CD1c-positive myeloid dendritic cell (primary cell): Measurements from ENCODE around the gene GAREM1.
"Not testable (repeated sequence)": the region's sequence is repeated elsewhere in the genome, so short reads cannot be mapped to it uniquely, and the experiment has no call there.

ENCODE experiments used
- DNase-seq: peaks from one replicate; pipeline ENCODE4 v3.0.0-alpha.2; 2016; ENCODE audit errors: extremely low spot score

The GAREM1 gene

DNA sequence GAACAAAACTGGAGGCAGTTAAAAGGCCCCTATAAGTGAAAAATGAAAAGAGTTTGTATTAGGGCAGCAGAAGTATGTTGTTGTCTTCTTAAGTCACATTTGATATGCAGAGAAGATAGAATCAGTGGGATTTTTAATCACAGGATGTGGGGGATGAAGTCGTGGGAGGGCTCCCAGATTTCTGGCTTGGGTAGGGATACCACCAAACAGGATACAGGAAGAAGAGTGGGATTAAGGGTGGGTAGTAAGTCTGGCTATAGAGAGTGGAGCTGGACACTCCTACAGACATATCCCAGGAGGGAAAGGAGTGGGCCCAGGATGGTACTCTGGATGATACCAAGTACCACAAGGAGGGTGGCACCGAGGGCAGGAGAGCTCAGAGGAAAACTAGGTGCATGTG is 99.3 kb downstream of the GAREM1 start:
- no peak for DNase-seq

GRCh38 chr18:32368991-32369390 is 101.7 kb downstream of the GAREM1 start:
- DNase-seq, result no peak

DNA sequence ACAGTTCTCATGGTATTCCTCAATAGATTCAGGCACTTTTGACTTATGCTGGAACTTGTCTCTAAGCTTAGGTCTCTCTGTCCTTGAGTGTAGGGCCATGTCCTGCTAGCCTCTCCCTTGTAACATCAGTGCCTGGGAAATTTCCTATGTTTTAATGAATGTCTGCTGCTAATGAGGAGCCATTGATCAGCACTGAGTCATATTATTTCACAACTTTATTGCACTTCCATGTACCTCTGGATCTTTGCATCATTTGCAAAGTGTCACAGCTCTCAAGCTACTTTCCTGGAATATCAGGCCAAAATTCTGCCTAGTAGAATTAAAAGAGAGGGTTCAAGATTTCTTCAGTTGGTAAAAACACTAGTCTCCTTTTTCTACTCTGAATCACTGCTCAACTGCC is 102.5 kb downstream of the GAREM1 start:
- no peak for DNase-seq

GRCh38 chr18:32366586-32367538 is 103.8 kb downstream of the GAREM1 start:
- DNase-seq, result no peak

DNA sequence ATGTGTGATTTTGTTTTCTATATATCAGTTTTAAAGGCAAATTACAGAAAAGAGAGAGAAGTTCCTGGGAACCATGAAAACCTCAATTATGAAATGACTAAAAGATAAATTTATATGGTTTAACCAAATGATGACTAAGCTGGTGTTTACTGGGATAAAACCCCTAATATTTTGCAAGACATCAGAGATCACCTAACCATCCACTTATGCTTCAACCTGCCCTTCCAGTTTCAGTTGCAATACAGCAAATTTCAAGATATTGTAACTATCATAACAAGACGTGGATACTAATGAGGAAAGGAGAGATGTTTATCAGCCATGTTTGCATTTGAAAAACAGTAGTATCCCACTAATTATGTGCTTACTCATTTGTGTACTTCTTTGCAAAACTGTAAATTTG is 108.2 kb downstream of the GAREM1 start:
- DNase-seq, result no peak

DNA sequence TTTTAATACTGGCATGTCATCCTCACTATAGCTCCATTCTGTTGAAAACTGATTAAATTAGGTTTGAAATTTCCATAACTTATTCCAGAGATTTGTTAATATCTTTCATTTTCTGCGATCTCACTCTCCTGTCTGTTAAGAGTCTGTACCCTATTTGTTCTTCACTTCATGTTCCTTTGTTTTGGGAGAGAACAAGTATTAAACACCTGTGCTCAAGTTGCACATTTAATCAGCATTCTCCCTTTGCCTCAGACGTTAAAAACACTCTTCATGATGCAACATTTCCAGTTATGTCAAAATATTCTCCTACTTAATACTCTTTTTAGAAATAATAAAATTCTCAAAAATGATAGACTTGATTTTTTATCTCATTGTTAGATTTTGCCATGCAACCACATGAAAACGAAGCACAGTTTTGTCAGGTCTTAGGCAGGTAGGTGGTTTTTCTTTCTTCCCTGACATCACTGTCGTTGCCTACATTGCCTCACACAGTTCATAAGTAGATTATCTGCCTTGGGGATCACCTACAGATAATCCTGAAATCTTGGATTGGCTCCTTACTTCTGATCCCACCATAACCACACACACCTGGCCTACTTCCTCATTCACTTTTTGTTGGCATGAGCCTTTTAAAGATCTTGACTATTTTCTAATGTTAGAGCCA is 109.9 kb downstream of the GAREM1 start:
- DNase-seq, result no peak

DNA sequence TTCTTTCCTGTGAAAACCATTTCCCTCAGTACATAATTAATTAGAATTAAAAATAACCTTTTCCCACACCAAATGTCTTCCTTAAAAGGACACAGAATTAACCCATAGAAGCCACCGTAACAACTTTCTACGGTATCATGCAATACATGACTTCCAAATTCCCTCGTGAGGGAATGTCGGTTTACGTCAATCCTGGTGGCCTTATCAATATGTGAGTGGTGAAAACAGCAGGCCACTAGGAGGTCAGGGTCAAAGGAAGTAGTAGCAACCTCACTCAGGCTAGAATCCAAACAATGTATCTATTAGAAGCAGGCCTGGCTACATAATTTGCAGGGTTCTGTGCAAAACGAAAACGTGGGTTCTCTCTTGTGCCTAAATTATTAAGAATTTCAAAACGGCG is 112.2 kb downstream of the GAREM1 start:
- DNase-seq, result no peak

GRCh38 chr18:32358075-32358474 is 112.6 kb downstream of the GAREM1 start:
- no peak for DNase-seq

GRCh38 chr18:32355896-32356295 is 114.8 kb downstream of the GAREM1 start:
- DNase-seq, result no peak

DNA sequence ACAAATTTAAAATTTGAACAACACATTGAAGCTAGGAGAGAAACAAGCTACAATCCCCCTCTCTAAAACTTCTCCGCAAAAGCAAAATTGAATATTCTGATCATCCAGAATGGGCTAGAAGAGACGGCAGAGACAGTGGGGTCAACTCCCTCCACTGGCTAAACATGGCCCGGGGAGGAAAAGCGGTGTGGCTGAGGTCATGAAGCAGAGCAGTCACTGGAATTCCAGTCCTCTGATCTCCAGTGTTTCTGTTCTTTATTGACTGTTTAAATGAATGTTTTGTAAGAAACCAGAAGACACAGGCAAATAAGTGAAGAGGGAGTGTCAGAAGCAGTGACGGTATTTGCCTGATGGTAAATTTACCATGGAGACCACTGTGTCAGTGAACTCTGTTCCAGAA is 116.2 kb downstream of the GAREM1 start:
- no peak for DNase-seq

- DNase-seq, result no peak
Measured at GRCh38 chr18:32353257-32353656, 117.4 kb downstream of the GAREM1 start.

GRCh38 chr18:32351032-32351431 is 119.7 kb downstream of the GAREM1 start:
- no peak for DNase-seq

DNA sequence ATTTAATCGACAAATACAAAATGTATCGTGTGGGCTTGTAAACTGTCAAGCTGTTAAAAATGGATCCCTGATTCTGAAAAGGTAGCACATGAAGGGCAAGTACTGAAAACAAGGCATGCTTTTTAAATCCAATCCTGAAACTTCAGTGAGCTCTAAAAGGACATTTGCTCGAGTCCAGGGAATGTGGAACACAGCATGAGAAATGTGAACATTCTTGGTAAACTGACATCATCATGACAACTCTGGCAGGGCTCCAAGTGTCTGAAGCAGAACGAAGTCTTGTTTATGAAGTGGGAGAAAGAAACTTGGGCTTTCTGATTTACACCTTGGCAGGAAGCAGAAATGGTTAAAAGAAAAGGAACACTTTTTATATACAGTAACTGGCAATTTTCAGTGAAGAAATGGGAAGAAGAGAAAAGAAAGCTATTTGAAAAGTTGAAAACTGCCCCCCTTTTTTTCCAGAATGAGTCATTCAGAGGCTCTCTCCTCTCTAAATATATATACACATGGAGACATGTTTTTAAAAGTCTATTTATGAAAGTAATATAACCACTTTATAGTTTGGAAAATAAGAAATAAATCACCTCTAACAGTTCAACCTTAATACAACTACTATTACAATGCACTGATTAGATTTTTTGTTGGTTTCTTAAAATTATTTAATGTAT is 120.8 kb downstream of the GAREM1 start:
- DNase-seq, result no peak

GRCh38 chr18:32346671-32347070 is 124.0 kb downstream of the GAREM1 start:
- DNase-seq, result no peak

GRCh38 chr18:32343634-32344033 is 127.0 kb downstream of the GAREM1 start:
- no peak for DNase-seq

- not testable (repeated sequence) for DNase-seq
Measured at GRCh38 chr18:32341112-32341511, 129.6 kb downstream of the GAREM1 start.

DNA sequence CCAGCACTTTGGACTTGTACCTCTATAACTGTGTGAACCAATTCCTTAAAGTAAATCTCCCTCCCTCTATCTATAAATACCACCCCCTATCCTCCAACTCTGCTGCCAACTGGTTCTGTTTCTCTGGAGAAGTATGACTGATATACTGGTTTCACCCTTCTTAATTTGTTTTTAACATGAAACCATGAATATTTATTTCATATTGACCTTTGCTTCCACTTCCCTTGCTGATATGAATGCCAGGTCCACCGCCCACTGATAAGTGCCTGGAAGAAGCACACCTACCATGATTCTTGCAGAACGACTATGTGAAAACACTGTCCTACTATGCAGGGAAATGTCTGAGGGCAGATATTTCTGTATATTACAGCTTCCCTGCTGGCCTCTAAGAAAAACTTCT is 131.6 kb downstream of the GAREM1 start:
- DNase-seq, result no peak

DNA sequence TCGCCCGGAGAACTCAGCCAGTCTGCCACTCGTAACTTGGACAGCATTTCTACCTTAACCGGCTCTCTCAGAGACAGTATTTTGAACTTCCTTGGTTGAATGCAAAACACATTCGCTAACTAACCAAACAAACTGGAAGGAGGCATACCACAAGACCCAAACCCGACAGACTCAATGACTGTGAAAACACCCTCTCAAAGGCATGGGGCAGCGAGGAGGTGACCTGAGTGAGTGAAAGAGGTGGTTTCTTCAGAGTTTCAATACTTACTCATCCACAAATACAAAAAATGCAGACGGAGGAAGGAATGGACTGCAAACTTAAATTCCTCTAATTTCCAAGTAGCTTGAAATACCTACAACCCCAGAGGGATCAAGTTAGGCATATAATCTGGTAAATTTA is 132.9 kb downstream of the GAREM1 start:
- DNase-seq, result no peak

DNA sequence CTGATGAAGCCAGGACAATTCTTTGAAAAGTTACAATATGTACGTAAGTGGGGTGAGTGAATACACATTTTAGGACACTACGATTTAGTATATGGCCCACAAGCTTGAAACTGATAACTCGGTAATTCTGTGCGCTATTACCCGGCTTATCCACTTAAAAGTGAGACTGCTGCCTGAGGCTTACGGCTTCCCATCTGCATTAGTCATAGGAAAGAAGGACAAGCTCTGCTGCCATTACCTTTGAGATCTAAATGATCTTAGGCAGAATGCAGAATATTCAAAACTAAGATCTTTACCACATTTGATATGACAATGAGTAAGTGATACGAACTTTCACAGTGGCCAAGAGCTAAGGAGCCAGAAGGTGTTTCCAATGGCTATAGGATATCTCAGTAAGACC is 133.3 kb downstream of the GAREM1 start:
- no peak for DNase-seq

DNA sequence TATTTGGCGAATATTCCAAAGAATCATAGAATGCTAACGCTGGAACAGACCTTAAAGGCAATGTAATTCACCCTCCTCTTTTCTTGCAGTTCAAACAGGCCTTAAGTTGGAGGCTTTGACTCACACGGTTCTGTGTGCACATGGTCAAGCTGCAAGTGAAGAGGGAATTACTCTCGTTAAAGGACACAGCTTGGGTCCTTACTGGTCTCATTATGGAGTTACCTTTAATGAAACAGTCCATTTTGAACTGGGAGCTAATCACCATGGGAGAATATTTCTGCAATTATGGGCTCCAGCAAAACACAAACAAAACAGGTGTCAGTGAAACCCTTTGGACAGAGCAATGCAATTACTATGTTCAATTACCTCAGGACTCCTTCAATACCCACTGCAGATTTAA is 135.5 kb downstream of the GAREM1 start:
- DNase-seq, result no peak

DNA sequence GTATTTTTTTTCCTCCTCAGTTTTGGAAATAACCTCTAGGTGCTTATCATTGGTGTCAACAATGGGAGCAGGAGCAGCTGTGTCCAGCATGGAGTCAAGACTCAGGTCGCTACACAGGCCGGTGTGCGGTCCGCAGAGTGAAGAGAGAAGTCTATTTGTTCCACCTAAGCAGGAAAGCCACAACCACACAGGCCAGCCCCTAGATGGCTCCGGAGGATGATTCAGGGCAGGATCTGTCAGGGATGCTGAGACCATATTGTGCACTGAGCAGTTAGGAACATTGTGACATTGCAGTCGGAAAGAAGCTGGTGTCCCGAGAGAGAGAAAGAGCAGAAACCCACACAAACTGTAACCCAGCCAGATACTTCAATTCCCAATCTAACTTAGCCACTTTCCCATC is 136.9 kb downstream of the GAREM1 start:
- DNase-seq, result no peak

DNA sequence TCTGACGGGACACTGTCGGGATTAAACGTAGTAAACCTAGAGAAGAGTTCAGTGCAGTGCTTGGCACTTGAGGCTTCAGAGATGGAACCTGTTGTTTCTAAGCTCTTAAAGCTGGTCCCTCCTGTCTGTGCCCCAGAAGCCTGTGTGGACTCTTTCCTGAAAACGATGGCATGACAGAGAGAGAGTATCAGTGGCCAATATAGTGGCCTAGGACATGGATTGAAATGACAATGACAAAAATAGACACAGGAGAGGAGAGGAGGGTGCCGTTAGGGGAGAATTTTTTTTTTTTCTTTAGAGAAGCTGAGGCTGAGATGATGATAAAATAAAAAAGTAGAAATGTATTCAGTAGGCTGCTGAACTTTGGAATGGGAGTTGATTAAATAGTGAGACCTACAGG is 138.0 kb downstream of the GAREM1 start:
- DNase-seq, result no peak

DNA sequence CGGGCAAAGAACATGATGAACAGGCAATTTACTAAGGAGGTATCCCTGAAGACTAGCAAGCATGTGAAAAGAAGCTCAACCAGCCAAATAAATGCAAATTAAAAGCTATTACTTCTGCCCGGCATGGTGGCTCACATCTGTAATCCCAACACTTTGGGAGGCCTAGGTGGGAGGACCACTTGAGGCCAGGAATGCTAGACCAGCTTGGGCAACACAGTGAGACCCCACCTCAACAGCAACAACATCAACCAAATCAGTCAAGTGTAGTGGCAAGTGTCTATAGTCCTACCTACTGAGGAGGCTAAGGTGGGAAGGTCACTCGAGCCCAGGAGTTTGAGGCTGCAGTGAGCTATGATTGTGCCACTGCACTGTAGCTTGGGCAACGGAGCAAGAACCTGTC is 141.7 kb downstream of the GAREM1 start:
- DNase-seq, result no peak
